Stomach (tissue), 4 donors: Measurements from ENCODE around the gene ACTR5.

Source experiments
- CTCF ChIP-seq, 7 experiments: fragments of 450-650 bp in 4 of 7; fragments of 200-600 bp in 3 of 7; sonication (generic) in 3 of 7; IDR thresholded peaks; one replicate each; pipeline ENCODE4 v1.5.1; 2016 to 2019; ENCODE audit warnings: antibody characterized with exemption in 7 of 7, control low read depth in 2 of 7, mild to moderate bottlenecking in 1 of 7
- POLR2A ChIP-seq, 4 donors: fragments of 450-650 bp; IDR thresholded peaks; one replicate each; pipeline ENCODE4 v1.6.1; 2016; ENCODE audit warnings: antibody characterized with exemption in 4 of 4, control low read depth in 2 of 4, mild to moderate bottlenecking in 1 of 4, moderate library complexity in 1 of 4
- POLR2AphosphoS5 ChIP-seq, 3 donors: sonication (generic); formaldehyde crosslinking; IDR thresholded peaks; one replicate each; pipeline ENCODE4 v1.6.1; 2016; ENCODE audit warnings: antibody characterized with exemption in 3 of 3

- TF ChIP-seq CTCF (IDR thresholded peaks at IDR 0.05) (no peak), POLR2A (IDR thresholded peaks at IDR 0.05) (no peak), POLR2AphosphoS5 (IDR thresholded peaks at IDR 0.05) (no peak)
Measured at GRCh38 chr20:38818113-38819065, 70.1 kb downstream of the ACTR5 start.
